Measurements from ENCODE around the gene AGBL1. TPM values are rescaled to one million over a fixed set of nuclear protein-coding genes. Genes with fewer than 3 reads are reported as not detected.

Gene AGBL1
- total and polyA plus RNA-seq, 4 donors: 0.08 to 147 (median 4.7) TPM

DNA sequence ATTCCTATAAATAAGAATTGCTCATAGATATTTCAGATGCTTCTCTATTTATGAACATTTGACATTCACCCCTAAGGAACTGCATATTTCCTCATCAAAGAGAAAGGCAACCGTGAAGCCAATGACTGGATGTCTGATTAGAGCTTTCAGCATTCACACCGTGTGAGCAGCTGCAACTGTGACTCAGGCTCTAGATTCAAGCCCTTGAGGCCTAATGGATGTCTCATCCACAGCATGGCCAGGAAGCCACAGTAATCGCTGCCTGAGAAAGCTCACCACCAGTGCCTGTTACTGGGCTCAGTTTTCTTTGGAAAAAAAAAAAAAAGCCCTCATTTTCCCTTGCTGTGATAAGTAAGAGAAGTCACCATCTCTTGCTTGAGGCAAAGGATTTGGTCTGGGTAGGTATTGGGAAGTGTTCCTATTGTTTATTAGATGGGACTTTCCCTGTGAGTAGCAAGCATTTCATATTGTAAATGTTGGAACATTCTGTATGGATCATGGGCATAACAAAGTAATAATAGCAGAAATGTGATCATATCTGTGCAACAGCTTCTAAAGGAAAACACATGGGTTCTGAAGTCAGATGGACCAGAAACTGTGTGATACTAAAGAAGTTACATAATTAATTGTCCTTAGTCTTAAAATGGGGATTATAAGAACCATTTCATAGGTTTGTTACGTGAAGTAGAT is 783.7 kb downstream of the AGBL1 start:
- no peaks in the 10 kb centered on the region for H3K27me3 ChIP-seq (ENCODE audit: control insufficient read depth in 3 of 3, insufficient read depth in 3 of 3, low read length in 2 of 3)
- TF ChIP-seq, protein P1, sequence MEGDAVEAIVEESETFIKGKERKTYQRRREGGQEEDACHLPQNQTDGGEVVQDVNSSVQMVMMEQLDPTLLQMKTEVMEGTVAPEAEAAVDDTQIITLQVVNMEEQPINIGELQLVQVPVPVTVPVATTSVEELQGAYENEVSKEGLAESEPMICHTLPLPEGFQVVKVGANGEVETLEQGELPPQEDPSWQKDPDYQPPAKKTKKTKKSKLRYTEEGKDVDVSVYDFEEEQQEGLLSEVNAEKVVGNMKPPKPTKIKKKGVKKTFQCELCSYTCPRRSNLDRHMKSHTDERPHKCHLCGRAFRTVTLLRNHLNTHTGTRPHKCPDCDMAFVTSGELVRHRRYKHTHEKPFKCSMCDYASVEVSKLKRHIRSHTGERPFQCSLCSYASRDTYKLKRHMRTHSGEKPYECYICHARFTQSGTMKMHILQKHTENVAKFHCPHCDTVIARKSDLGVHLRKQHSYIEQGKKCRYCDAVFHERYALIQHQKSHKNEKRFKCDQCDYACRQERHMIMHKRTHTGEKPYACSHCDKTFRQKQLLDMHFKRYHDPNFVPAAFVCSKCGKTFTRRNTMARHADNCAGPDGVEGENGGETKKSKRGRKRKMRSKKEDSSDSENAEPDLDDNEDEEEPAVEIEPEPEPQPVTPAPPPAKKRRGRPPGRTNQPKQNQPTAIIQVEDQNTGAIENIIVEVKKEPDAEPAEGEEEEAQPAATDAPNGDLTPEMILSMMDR (IDR thresholded peaks at IDR 0.05; ENCODE audit: control extremely low read depth, extremely low read depth): no peak
- no peaks in the 10 kb centered on the region for H3K4me1 ChIP-seq (ENCODE audit: control insufficient read depth in 5 of 5, insufficient read depth in 5 of 5, low read length in 5 of 5)
- H3K4me3 ChIP-seq: no peak overlapping the region
- no peak overlapping the region for H3K27ac ChIP-seq (ENCODE audit: low read depth in 1 of 2, low read length in 1 of 2)
- DNase-seq (no peak), ATAC-seq (ENCODE audit: insufficient read depth, low FRiP score) (no peak)
- H3K9ac ChIP-seq (ENCODE audit: insufficient read depth in 1 of 2, low read length in 2 of 2): no peak overlapping the region
- H3K9me3 ChIP-seq (ENCODE audit: control insufficient read depth in 4 of 4, insufficient read depth in 3 of 4, low read length in 3 of 4): no peaks in the 10 kb centered on the region
- 81 to 84% methylated on average over 4 of the region's 4 CpGs for whole genome bisulfite sequencing, 2 donors
- H3K36me3 ChIP-seq (ENCODE audit: control insufficient read depth in 4 of 4, insufficient read depth in 4 of 4, low read length in 4 of 4): no peaks in the 10 kb centered on the region

DNA sequence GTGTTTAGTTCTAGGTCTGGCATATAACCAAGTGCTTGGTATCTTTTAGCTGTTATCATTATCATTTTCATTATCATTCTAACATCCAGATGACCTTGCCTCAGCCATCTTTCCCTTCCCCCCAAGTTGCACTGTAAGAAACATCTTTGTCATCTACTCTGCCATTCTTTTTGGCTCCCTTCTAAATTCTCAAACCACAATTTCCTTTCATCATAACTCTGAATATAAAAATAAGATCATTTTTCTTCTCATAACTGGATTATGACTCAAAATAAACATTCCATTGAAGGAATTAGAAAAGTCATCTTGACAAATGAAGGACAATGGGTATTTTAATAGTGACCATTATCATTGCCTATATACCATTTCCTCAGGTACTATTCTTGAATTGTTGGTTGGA is 786.2 kb downstream of the AGBL1 start:
- Histone ChIP-seq H3K27me3 (ENCODE audit: control insufficient read depth in 3 of 3, insufficient read depth in 3 of 3, low read length in 2 of 3) (no peaks in the 10 kb centered on the region), H3K4me3 (no peak overlapping the region), H3K9me3 (ENCODE audit: control insufficient read depth in 4 of 4, insufficient read depth in 3 of 4, low read length in 3 of 4) (no peaks in the 10 kb centered on the region), H3K4me1 (ENCODE audit: control insufficient read depth in 5 of 5, insufficient read depth in 5 of 5, low read length in 5 of 5) (no peaks in the 10 kb centered on the region), H3K27ac (ENCODE audit: low read depth in 1 of 2, low read length in 1 of 2) (no peak overlapping the region), H3K36me3 (ENCODE audit: control insufficient read depth in 4 of 4, insufficient read depth in 4 of 4, low read length in 4 of 4) (no peaks in the 10 kb centered on the region), H3K9ac (ENCODE audit: insufficient read depth in 1 of 2, low read length in 2 of 2) (no peak overlapping the region)
- no peak for ATAC-seq (ENCODE audit: insufficient read depth, low FRiP score)
- no peak for DNase-seq
- TF ChIP-seq, protein P1 (IDR thresholded peaks at IDR 0.05; ENCODE audit: control extremely low read depth, extremely low read depth): no peak

DNA sequence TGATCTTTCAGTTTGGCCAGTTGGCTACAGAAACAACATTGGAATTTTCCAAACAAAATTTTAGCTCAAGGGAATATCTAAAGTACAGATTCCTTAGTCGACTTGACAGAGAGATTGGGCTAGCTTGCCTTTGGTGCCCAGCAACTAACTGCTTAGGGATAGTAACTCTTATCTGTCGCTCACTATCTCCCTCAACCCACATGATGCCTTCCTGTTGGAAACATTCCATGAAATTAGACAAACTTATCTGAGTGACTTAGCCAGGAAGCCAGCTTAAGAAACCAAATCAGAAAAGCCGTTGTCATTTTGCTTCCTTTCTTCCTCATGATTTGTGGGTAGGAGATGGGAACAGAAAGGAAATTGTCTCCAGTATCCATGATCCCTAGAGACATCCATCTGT is 791.2 kb downstream of the AGBL1 start:
- Histone ChIP-seq H3K9ac (ENCODE audit: insufficient read depth in 1 of 2, low read length in 2 of 2) (no peak overlapping the region), H3K27me3 (ENCODE audit: control insufficient read depth in 3 of 3, insufficient read depth in 3 of 3, low read length in 2 of 3) (no peaks in the 10 kb centered on the region), H3K9me3 (ENCODE audit: control insufficient read depth in 4 of 4, insufficient read depth in 3 of 4, low read length in 3 of 4) (no peaks in the 10 kb centered on the region), H3K27ac (ENCODE audit: low read depth in 1 of 2, low read length in 1 of 2) (no peak overlapping the region), H3K4me1 (ENCODE audit: control insufficient read depth in 5 of 5, insufficient read depth in 5 of 5, low read length in 5 of 5) (no peaks in the 10 kb centered on the region), H3K36me3 (ENCODE audit: control insufficient read depth in 4 of 4, insufficient read depth in 4 of 4, low read length in 4 of 4) (no peaks in the 10 kb centered on the region), H3K4me3 (no peak overlapping the region)
- no peak for ATAC-seq (ENCODE audit: insufficient read depth, low FRiP score)
- DNase-seq: no peak
- WGBS, 2 donors: 53 to 67% methylated on average over 3 of the region's 3 CpGs
- TF ChIP-seq, protein P1 (IDR thresholded peaks at IDR 0.05; ENCODE audit: control extremely low read depth, extremely low read depth): no peak

DNA sequence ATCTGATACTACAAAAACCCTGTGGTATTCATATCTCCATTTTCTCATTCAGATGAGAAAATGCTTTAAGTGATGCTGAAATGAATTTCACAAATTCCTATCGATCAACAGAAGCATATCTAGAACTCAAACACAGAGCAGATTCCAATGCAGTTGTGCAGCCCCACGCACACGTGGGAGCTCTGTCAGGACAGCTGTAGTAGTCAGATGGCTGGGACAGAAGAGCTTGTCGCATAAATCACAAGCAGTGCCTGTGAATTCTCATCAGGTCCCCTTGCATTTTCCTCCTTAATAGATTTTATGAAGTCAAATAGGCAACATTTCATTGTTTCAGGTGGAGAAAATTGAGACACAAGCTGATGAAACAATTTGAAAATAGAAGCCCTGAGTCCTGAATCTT is 792.3 kb downstream of the AGBL1 start:
- no peak overlapping the region for H3K4me3 ChIP-seq
- H3K27me3 ChIP-seq (ENCODE audit: control insufficient read depth in 3 of 3, insufficient read depth in 3 of 3, low read length in 2 of 3): no peaks in the 10 kb centered on the region
- ATAC-seq (ENCODE audit: insufficient read depth, low FRiP score) (no peak), DNase-seq (no peak)
- 84 to 85% methylated on average over 4 of the region's 4 CpGs for WGBS, 2 donors
- H3K36me3 ChIP-seq (ENCODE audit: control insufficient read depth in 4 of 4, insufficient read depth in 4 of 4, low read length in 4 of 4): no peaks in the 10 kb centered on the region
- no peaks in the 10 kb centered on the region for H3K9me3 ChIP-seq (ENCODE audit: control insufficient read depth in 4 of 4, insufficient read depth in 3 of 4, low read length in 3 of 4)
- H3K4me1 ChIP-seq (ENCODE audit: control insufficient read depth in 5 of 5, insufficient read depth in 5 of 5, low read length in 5 of 5): peaks cover 0 to 4% (median 3%) of the 10 kb centered on the region in 5 donors
- no peak overlapping the region for H3K27ac ChIP-seq (ENCODE audit: low read depth in 1 of 2, low read length in 1 of 2)
- TF ChIP-seq, protein P1 (IDR thresholded peaks at IDR 0.05; ENCODE audit: control extremely low read depth, extremely low read depth): no peak
- no peak overlapping the region for H3K9ac ChIP-seq (ENCODE audit: insufficient read depth in 1 of 2, low read length in 2 of 2)
